ENCODE results near the gene CBX8.

- TF ChIP-seq, protein P1, sequence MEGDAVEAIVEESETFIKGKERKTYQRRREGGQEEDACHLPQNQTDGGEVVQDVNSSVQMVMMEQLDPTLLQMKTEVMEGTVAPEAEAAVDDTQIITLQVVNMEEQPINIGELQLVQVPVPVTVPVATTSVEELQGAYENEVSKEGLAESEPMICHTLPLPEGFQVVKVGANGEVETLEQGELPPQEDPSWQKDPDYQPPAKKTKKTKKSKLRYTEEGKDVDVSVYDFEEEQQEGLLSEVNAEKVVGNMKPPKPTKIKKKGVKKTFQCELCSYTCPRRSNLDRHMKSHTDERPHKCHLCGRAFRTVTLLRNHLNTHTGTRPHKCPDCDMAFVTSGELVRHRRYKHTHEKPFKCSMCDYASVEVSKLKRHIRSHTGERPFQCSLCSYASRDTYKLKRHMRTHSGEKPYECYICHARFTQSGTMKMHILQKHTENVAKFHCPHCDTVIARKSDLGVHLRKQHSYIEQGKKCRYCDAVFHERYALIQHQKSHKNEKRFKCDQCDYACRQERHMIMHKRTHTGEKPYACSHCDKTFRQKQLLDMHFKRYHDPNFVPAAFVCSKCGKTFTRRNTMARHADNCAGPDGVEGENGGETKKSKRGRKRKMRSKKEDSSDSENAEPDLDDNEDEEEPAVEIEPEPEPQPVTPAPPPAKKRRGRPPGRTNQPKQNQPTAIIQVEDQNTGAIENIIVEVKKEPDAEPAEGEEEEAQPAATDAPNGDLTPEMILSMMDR (IDR thresholded peaks at IDR 0.05) = no peak
- no peak for TF ChIP-seq ZFX (IDR thresholded peaks at IDR 0.05; ENCODE audit: borderline replicate concordance)
Observed at GRCh38 chr17:79788455-79788854, 8.4 kb downstream of the CBX8 start.

Data from 22Rv1 (cell line).